Inflammatory macrophage treated with lipopolysaccharide for 4 hours (primary cell): ENCODE results near the gene GPR101.
"Not testable (repeated sequence)": the region's sequence is repeated elsewhere in the genome, so short reads cannot be mapped to it uniquely, and the experiment has no call there.

Experiments
- DNase-seq: peaks from one replicate; pipeline ENCODE4 v3.0.0-alpha.2; 2020

GPR101 gene

GRCh38 chrX:137000236-137000635, 33.6 kb downstream of the GPR101 start:
- DNase-seq, result not testable (repeated sequence)

- no peak for DNase-seq
Measured at GRCh38 chrX:136999024-136999423, 34.8 kb downstream of the GPR101 start.
